ENCODE results near the gene MICALL2. TPM values are rescaled to one million over a fixed set of nuclear protein-coding genes. Genes with fewer than 3 reads are reported as not detected.

The MICALL2 gene
- total RNA-seq, 1 donor from 2014 or later, result 10.1 TPM

- DNase-seq (ENCODE audit: low read depth), result no peak
These were observed 8.9 kb upstream of the MICALL2 start for GRCh38 chr7:1468203-1468602.

- peak; percentile 66 for DNase-seq (ENCODE audit: low read depth)
These were observed 7.4 kb upstream of the MICALL2 start for GRCh38 chr7:1466524-1467271.

DNA sequence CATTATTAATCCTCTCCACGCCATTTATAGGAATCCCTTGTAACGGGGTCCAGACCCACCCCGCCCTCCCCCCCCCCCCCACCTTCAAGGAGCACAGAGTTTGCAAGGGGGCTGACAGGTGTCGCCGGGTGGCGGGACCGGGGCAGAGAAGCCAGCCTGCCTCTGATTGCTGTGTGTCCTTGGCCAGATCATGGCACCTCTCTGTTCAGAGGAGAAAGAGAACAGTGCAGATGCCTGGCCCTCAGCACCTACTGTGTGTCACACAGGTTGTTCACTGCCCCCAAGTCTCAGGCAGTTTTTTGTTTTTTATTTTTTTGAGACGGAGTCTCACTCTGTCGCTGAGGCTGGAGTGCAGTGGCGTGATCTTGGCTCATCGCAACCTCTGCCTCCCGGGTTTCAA, 5.4 kb upstream of the MICALL2 start:
- DNase-seq (ENCODE audit: low read depth), result no peak

GRCh38 chr7:1463676-1464223, 4.5 kb upstream of the MICALL2 start:
- no peak for DNase-seq (ENCODE audit: low read depth)

- DNase-seq (ENCODE audit: low read depth), result no peak
These were observed 2.5 kb upstream of the MICALL2 start for GRCh38 chr7:1461646-1462375.

GRCh38 chr7:1460821-1461645, 1.8 kb upstream of the MICALL2 start:
- peak; percentile 50 for DNase-seq (ENCODE audit: low read depth)

GRCh38 chr7:1459920-1460820, 900 bp upstream of the MICALL2 start:
- no peak for DNase-seq (ENCODE audit: low read depth)

DNA sequence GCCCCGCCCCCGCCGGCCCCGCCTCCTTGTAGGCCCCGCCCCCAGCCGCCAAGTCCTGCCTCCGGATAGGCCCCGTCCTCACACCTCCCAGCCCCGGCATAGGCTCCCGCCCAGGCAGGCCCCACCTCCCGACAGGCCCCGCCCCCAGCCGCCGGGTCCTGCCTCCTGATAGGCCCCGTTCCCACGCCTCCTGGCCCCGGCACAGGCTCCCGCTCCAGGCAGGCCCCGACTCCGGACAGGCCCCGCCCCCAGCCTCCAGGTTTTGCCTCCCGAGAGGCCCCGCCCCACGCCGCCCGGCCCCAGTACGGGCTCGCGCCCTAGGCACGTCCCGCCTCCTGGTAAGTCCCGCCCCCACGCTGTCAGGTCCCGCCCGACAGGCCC, 232 bp upstream of the MICALL2 start:
- peak; percentile 85 for DNase-seq (ENCODE audit: low read depth)

GRCh38 chr7:1457949-1458682, 1.2 kb downstream of the MICALL2 start:
- DNase-seq (ENCODE audit: low read depth), result no peak

GRCh38 chr7:1457059-1457948, 2.0 kb downstream of the MICALL2 start:
- DNase-seq (ENCODE audit: low read depth), result no peak

DNA sequence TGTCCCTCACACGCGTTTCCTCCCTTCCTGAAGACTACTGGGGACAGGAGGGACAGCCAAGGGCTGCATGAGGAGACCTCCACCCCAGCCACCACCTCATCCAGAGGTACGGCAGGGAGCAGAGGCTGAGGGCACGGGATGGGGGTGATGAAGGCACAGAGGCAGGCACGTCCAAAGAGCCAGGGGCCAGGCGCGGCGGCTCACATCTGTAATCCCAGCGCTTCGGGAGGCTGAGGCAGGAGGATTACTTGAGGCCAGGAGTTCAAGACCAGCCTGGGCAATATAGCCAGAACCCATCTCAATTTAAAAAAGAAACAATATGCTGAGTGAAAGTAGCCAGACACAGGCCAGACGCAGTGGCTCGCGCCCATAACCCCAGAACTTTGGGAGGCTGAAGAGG, 3.3 kb downstream of the MICALL2 start:
- DNase-seq (ENCODE audit: low read depth), result no peak

DNA sequence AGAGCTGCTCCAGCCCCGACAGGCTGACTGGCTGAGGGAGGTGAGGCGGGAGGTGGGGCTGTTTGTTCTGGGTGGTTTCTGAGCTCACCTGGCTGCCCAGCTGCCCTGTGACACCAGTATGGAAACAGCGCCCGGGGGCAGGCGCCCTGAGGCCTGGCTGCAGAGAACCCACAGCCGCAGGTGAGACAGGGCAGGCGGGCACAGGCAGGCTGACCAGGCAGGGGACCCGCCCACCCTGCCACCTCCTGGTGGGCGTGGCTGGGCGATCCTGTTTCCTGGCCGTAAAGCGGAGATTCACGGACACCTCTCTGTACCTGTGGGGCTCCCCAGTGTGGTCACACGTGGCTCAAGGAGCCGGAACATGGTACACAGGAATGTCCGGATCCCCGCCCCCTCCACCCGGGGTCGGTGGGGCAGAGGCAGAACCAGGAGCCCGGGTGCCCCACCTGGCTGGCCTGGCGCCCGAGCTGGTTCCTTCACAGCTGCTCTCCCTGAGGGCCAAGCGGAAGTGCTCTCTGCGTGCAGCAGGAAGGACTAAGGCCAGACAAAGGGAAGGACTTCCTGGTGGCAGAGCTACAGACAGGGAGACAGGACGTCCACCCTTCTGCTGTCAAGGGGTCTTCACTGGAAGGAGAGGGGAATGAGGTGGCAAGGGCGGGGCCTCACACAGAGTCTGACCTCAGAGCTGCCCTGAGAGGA, 3.9 kb downstream of the MICALL2 start:
- peak; percentile 50 for DNase-seq (ENCODE audit: low read depth)

GRCh38 chr7:1454542-1454941, 4.7 kb downstream of the MICALL2 start:
- no peak for DNase-seq (ENCODE audit: low read depth)

DNA sequence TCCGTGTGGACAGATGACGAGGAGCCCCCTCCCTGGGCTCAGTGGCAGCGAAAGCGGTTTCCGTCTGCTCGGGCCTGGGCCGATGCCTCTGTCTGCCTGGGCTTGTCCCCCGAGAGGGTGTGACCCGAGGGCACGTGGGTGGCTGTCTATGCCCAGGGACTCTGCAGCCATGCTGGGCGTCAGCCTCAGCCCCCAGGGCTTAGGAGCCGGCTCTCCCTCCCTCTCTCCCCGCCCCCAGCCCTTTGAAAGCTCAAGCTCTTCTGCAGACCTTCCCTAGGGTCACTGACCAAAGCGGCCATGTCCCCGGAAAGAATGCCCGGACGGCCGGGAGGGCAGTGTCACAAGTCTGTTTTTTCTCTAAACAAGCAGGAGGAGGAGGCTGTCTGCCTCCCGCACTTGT, 7.1 kb downstream of the MICALL2 start:
- no peak for DNase-seq (ENCODE audit: low read depth)

- DNase-seq (ENCODE audit: low read depth), result no peak
These were observed 8.3 kb downstream of the MICALL2 start for GRCh38 chr7:1450987-1451386.

- no peak for DNase-seq (ENCODE audit: low read depth)
These were observed 8.8 kb downstream of the MICALL2 start for GRCh38 chr7:1450431-1450830.

- no peak for DNase-seq (ENCODE audit: low read depth)
These were observed 9.3 kb downstream of the MICALL2 start for GRCh38 chr7:1449951-1450350.

- DNase-seq (ENCODE audit: low read depth), result no peak
These were observed 9.8 kb downstream of the MICALL2 start for GRCh38 chr7:1449501-1449900.

DNA sequence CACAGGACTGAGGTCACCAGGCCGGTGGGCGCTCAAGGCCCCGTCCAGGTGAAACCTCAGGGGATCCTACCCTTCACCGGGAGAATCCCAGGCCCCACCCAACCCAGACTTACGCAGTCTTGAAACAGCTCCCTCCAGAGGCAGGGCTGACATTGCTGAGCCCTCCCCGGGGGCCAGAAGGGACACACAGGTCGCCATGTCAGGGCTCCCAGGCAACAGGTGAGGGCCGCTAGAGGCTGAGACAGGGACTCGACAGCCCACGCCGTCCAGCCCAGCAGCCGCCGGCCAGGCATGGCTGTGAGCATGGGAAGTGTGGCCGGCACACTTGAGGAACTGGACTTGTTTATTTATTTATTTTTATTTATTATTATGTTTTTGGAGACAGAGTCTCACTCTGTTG, 10.3 kb downstream of the MICALL2 start:
- no peak for DNase-seq (ENCODE audit: low read depth)
